Activated T-cell treated with anti-CD3 and anti-CD28 coated beads, Interleukin-2, amount 50 U/mL, for 48 hours (primary cell): ENCODE measurements around the gene DENND1B.

ENCODE experiments used
- DNase-seq, 2 experiments: peaks; one replicate each; pipeline ENCODE4 v3.0.0-alpha.2; 2020

Gene DENND1B

GRCh38 chr1:197680311-197680710 lies 95.0 kb downstream of the DENND1B start:
- DNase-seq, result no peak

- DNase-seq, result no peak
Measured at GRCh38 chr1:197677752-197678295, 97.5 kb downstream of the DENND1B start.

GRCh38 chr1:197677313-197677712 lies 98.0 kb downstream of the DENND1B start:
- DNase-seq, result no peak

GRCh38 chr1:197675583-197676208 lies 99.6 kb downstream of the DENND1B start:
- DNase-seq, result no peak

DNA sequence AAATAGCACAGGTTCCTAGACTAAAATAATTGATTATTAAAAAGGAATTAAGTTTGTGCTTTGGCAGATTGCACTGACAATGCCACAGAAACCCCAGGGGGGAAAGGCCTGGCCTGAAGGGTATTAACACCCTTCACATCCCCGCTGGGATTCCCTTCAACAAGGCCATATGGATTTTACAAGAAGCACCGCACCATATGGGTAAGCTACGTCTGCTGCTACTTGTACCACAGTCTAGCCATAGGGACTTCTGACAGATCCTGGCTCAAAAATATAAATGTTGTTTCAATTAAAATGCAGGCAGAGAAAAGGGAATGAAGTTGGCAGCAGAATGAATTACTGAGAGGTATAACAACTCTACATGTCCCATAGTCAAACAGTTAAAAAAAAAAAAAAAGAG lies 101.0 kb downstream of the DENND1B start:
- no peak for DNase-seq

GRCh38 chr1:197673292-197673691 lies 102.0 kb downstream of the DENND1B start:
- DNase-seq, result no peak

- DNase-seq, result no peak
Measured at GRCh38 chr1:197672347-197672746, 102.9 kb downstream of the DENND1B start.

- no peak for DNase-seq
Measured at GRCh38 chr1:197671920-197672319, 103.4 kb downstream of the DENND1B start.

DNA sequence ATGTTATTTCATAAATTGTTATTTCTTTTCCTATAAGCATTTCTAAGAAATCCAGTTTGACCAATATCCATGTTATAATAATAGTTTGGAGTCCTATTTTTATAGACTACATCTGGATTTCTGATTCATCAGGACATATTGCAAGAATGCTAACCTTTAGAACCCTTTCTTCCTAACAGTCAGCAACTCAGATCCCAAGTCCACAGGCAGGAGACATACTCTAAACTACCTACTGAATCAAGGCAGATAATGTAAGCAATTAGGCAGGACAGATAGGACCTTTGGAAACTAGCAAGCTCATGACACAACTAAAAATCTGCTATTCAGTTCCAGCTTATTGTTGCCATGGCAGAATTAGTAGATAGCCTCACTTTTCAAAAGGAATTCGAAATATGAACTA lies 104.1 kb downstream of the DENND1B start:
- no peak for DNase-seq

DNA sequence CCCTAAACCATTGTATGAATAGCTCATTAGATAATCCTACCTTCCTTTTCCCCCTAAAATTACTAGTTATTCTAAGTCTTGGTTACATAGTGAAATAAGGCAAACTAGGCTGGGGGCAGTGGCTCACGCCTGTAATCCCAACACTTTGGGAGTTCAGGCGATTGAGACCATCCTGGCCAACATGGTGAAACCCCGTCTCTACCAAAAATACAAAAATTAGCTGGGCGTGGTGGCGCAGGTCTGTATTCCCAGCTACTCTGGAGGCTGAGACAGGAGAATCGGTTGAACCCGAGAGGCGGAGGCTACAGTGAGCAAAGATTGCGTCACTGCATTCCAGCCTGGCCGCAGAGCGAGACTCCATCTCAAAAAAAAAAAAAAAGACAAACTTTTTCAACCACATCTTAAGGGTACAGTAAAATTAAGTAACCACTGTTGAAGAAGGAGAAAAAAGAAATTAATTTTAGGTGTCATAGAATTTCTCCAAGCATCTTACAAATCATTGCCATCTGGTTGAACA lies 108.5 kb downstream of the DENND1B start:
- no peak for DNase-seq

- DNase-seq, result no peak
Measured at GRCh38 chr1:197664391-197664790, 110.9 kb downstream of the DENND1B start.

DNA sequence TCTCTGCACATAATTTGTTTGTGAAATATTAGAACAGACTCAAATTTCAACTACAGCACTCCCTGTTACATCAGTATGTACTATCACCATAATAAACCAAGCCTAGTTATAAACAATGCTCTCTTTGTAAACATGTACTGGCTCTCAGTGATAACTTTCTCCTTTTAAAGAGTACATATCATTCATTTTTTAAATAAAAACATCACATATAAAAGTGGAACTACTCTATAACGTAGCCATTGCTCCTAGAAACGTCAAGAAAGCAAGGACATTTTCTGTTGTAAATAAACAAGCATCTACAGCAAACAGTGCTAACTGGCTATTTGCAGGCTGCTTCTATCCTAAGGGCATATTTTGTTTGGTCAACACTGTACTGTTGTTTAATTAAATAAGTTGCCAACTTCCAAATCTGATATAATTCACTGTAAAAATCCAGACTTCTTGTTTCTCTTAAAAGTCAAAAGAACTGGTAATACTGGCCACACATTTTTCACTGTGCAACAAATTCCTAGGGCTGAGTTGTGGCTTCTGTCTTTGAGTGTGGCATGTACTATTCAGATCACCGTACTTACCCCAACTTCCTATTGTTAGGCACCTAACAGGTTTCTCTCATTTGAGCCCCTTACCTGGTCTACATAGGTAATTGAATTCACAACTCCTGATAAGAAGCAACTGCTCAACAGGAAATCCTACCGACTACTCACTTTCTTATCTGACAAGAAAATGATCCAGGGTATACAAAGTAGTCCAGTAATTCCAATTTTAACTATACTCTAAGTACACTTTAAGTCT lies 111.9 kb downstream of the DENND1B start:
- no peak for DNase-seq

DNA sequence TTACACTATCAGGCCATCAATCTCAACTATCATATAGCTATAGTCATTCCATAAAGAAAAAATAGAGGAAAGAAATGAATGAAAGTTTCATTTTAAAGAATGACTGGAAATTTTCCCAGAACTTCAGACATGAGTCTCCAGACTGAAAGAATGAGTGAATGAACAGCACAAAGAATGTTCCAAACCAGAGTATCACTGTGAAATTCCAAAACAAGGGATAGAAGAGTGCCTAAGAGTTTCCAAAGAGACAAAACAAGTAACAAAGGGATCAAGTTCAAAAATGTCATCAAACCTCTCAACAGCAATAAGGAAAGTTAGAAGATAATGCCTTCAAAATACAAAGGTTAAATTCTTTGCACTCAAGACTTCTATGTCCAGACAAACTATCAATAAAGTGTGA lies 114.9 kb downstream of the DENND1B start:
- DNase-seq, result no peak

DNA sequence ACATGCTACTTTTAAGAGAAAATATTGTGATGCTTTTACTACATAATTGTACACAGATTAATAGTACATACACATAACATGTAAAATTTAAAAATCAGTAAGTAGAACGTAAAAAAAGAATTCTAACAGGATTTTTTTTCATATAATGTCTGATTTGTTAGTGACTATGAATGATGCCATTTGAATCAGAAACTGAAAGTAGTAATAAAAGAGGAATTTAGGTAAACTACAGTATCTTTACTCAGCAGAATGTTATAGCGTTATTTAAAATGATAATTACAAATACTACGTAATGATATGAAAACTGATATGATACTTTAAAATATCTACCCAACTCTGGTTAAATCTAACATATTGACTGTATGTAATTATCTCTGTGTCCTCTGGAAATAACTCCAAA lies 116.1 kb downstream of the DENND1B start:
- no peak for DNase-seq

DNA sequence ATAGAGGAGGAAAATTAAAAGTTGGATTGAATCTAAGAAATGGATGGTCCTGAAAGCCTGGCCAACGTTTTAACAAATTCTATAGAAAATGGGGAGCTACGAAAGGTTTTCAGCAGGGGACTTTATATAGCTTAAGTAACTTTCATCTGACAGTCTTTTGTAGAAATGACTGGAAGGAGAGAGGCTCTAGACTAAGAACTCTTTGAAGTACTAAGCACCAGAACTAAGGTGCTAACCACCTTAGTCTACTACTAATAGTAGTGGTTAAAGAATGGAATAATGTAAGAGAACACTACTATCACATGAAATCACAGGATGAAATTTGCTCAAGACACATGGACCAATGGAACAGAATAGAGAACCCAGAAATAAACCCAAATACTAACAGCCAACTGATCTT lies 126.1 kb downstream of the DENND1B start:
- DNase-seq, result no peak

DNA sequence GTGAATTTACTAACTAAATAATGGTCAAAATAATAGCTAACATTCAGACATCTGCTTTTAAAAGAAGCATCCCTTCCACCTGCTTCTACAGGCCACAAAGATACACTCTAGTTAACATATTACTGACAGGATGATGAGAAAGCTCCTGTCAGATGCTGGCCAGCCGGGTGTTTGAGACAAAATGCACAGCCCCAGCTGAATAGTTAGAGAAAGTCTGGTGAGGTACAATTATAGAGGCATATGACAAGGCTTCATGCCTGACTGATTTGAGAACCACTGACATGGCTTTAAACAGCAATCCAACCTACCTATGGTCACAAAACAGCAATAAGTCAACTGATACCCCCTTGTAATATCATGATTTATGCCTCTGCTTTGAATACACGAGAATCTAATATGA lies 137.0 kb downstream of the DENND1B start:
- no peak for DNase-seq

DNA sequence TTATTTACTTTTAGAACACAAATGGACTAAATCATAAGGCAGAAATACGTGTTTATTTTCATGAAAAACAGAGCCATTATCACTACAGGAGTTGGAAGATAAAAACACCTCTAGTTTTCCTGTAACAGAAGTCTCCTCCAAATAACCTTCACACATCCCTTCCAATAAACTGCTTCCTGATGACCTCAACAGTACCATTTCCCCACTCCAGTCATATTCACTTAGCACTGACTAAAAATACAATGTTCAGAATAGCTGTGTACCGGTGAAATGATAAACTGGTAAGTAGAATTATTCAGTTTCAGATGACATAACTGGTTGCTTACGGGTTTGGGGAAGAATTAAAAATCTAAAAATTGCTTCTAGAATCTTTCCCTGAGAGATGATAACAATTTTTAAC lies 137.9 kb downstream of the DENND1B start:
- no peak for DNase-seq

- no peak for DNase-seq
Measured at GRCh38 chr1:197633447-197634078, 141.7 kb downstream of the DENND1B start.

DNA sequence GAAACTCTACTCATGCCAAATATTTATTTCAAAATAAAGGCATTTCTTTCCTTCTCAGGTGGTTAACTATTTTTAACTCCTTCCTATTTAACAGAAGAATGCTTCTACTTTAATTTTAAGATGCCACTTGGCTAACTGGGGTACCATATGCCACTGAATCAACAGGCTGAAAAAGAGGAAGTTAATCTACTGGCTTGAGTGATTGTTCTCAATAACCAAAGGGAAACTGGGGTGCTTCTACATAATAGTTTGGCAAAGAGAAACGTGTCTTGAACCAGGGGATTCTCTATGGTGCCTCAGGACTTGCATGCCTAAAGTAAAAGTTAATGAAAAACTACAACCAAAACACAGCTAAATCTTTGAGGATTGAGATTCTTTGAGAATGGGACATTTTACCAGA lies 142.6 kb downstream of the DENND1B start:
- no peak for DNase-seq

GRCh38 chr1:197632005-197632404 lies 143.3 kb downstream of the DENND1B start:
- no peak for DNase-seq

DNA sequence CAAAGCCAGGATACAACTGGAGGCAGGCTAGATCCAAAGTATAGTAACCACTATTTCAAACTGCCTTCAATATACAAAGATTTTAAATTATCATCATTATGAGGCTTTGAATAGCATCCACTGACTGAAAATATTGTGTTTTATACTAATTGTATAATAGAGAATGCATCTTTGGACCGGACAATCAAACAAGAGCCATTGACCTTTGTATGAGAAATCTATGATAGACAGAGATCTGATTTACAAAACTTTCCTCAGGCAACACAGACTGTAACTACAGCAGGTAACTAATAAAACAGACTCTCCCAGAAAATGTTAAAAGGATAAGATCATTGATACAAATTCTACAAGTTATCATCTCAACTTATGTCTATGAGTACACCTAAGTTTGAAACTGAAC lies 152.9 kb downstream of the DENND1B start:
- no peak for DNase-seq

DNA sequence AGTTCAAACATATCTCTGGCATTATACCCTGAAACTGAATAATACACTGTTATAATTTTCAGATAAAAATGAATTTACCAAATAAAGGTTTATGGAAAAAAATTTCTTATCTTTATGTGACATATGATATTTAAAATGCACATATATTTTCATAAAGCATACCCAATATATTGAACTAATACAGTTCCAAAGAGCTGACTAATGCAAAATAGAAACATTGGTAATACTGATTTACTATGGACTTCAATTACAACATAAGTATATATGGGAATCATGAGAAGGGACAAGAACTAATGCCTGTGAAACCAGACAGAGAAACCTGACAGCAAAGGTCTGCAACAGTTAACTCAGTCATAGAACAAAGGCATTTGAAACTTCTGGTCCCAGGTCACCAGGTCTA lies 153.5 kb downstream of the DENND1B start:
- no peak for DNase-seq

GRCh38 chr1:197620714-197621163 lies 154.5 kb downstream of the DENND1B start:
- no peak for DNase-seq
